ENCODE measurements around the gene UNC119B. TPM values are rescaled to one million over a fixed set of nuclear protein-coding genes. Genes with fewer than 3 reads are reported as not detected.

Gene UNC119B
- total and polyA plus RNA-seq, 2 of the 4 experiments (the other 2 are of a cell fraction), result 8.4 to 21.6 TPM

DNA sequence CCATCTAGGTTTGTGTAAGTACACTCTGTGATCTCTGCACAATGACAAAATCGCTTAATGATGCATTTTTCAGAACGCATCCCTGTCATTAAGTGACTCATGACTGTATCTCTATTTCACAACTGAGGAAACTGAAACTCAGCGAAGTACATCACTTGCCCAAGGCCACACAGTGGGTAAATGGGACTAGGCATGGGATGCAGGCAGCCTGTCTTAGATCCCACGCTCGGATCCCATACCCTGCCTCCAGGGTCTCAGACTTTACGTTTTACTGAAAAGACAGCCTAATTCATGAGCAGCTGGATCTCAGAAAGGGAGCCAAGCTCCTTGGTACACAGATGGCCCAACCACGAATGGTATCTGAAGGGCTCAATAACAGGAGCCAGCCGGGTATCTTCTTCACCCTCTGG, 25.7 kb upstream of the UNC119B start:
- Histone ChIP-seq H3K18ac (ENCODE audit: low read depth, low read length) (no peak overlapping the region), H3K4me3 (ENCODE audit: insufficient read depth, low read depth, low read length) (no peak overlapping the region), H3K4ac (ENCODE audit: low read depth, low read length) (no peak overlapping the region), H2BK5ac (ENCODE audit: low read depth, low read length, poor library complexity, severe bottlenecking) (no peak overlapping the region), H4K8ac (ENCODE audit: low read depth in 2 of 2, low read length in 2 of 2) (no peak overlapping the region), H2BK20ac (ENCODE audit: low read depth, low read length) (no peak overlapping the region), H3K27me3 (ENCODE audit: control insufficient read depth, insufficient read depth, low read length) (peaks cover 4% of the 10 kb centered on the region), H3K4me1 (ENCODE audit: control insufficient read depth, insufficient read depth, low read length) (peaks cover 8% of the 10 kb centered on the region), H3K4me2 (ENCODE audit: low read depth, low read length) (no peak overlapping the region), H4K5ac (ENCODE audit: low read depth, low read length) (no peak overlapping the region), H3K14ac (replicated peaks; ENCODE audit: low read depth, low read length) (no peak overlapping the region), H2AFZ (replicated peaks; ENCODE audit: low read length, poor library complexity) (peak overlapping the region; percentile 46), H2AK9ac (replicated peaks; ENCODE audit: low read depth, low read length, poor library complexity) (peak overlapping the region; percentile 6), H3K9ac (ENCODE audit: low read depth, low read length) (no peak overlapping the region), H4K20me1 (ENCODE audit: insufficient read depth, low read length) (peaks cover 21% of the 10 kb centered on the region), H2BK120ac (ENCODE audit: low read depth, low read length) (no peak overlapping the region), H3K9me3 (ENCODE audit: control insufficient read depth, insufficient read depth, low read length) (no peaks in the 10 kb centered on the region), H3K79me1 (ENCODE audit: low read depth in 1 of 2, low read length in 2 of 2) (peaks cover 10 to 22% of the 10 kb centered on the region in 2 experiments; a peak in 3 of 4 replicates), H4K91ac (ENCODE audit: insufficient read depth, low read depth, low read length) (no peak overlapping the region), H3K56ac (ENCODE audit: extremely low read depth, insufficient read depth, low read length) (no peak overlapping the region), H3K36me3 (ENCODE audit: control insufficient read depth, insufficient read depth, low read length) (no peaks in the 10 kb centered on the region), H2BK15ac (ENCODE audit: low read depth, low read length) (no peak overlapping the region), H3K9me1 (ENCODE audit: insufficient read depth, low read length) (peaks cover 10% of the 10 kb centered on the region), H3K27ac (ENCODE audit: insufficient read depth, low read length) (no peak overlapping the region), H2AK5ac (ENCODE audit: low read depth, low read length) (no peak overlapping the region), H3K23ac (ENCODE audit: low read depth, low read length) (no peak overlapping the region)
- intact Hi-C loops (cut with micrococcal nuclease), result loop anchor here (1.0 kb wide), 1 partner anchor 33 kb away; no protein-coding TSS in a partner anchor
- DNase-seq (peak; percentile 26), ATAC-seq (ENCODE audit: low read depth) (no peak)
- dilution Hi-C loops (cut with HindIII; ENCODE audit: low sequenced_read_pairs, unreplicated experiment), result no loop called here
- CTCF ChIA-PET, result no interaction called here
- in situ Hi-C loops (cut with MboI; ENCODE audit: low sequenced_read_pairs), result no loop called here
- POLR2A ChIA-PET (ENCODE audit: unreplicated experiment), result no interaction called here
- TF ChIP-seq MAFK (IDR thresholded peaks at IDR 0.05; ENCODE audit: low read depth, low read length), result 0 out of 2 replicates have a peak, but pooled peaks have one; percentile 37
- no peak for TF ChIP-seq POLR2A (IDR thresholded peaks at IDR 0.05; ENCODE audit: low read depth, low read length)
- no peak for TF ChIP-seq ELK1 (IDR thresholded peaks at IDR 0.05; ENCODE audit: borderline replicate concordance, low read depth, low read length)
- no peak for TF ChIP-seq CHD1 (IDR thresholded peaks at IDR 0.05; ENCODE audit: low read depth, low read length)
- TF ChIP-seq SMC3 (IDR thresholded peaks at IDR 0.05; ENCODE audit: low read depth, low read length), result no peak
- TF ChIP-seq MXI1 (IDR thresholded peaks at IDR 0.05; ENCODE audit: borderline replicate concordance, low read depth, low read length), result no peak
- no peak for TF ChIP-seq USF2 (IDR thresholded peaks at IDR 0.05; ENCODE audit: low read depth, low read length)
- no peak for TF ChIP-seq MAZ (IDR thresholded peaks at IDR 0.05; ENCODE audit: borderline replicate concordance, low read depth, low read length)
- no peak for TF ChIP-seq BHLHE40 (IDR thresholded peaks at IDR 0.05; ENCODE audit: low read depth, low read length)
- TF ChIP-seq CEBPB (IDR thresholded peaks at IDR 0.05; ENCODE audit: low read depth, low read length), result peak; percentile 74
- TF ChIP-seq, protein P1, sequence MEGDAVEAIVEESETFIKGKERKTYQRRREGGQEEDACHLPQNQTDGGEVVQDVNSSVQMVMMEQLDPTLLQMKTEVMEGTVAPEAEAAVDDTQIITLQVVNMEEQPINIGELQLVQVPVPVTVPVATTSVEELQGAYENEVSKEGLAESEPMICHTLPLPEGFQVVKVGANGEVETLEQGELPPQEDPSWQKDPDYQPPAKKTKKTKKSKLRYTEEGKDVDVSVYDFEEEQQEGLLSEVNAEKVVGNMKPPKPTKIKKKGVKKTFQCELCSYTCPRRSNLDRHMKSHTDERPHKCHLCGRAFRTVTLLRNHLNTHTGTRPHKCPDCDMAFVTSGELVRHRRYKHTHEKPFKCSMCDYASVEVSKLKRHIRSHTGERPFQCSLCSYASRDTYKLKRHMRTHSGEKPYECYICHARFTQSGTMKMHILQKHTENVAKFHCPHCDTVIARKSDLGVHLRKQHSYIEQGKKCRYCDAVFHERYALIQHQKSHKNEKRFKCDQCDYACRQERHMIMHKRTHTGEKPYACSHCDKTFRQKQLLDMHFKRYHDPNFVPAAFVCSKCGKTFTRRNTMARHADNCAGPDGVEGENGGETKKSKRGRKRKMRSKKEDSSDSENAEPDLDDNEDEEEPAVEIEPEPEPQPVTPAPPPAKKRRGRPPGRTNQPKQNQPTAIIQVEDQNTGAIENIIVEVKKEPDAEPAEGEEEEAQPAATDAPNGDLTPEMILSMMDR (conservative IDR thresholded peaks at IDR 0.05; ENCODE audit: low read depth, low read length), result no peak
- no peak for TF ChIP-seq RAD21 (IDR thresholded peaks at IDR 0.05; ENCODE audit: low read length)
- no peak for TF ChIP-seq FOS (IDR thresholded peaks at IDR 0.05; ENCODE audit: low read depth, low read length)
- WGBS, 2 experiments (ENCODE audit: extremely low coverage in 2 of 2, insufficient read length in 1 of 2), result 58% methylated on average over 3 of the region's 8 CpGs; no CpG with 5 or more reads in 1 of the 2 experiments
- BruUV-seq (replicated peaks), result no TSS peak

Measured in IMR-90 (cell line).